ENCODE data around the gene PUS7L. TPM values are rescaled to one million over a fixed set of nuclear protein-coding genes. Genes with fewer than 3 reads are reported as not detected.

The PUS7L gene
- polyA plus RNA-seq, 1 of the 3 experiments (the other 2 are of a cell fraction) = 1.8 TPM

DNA sequence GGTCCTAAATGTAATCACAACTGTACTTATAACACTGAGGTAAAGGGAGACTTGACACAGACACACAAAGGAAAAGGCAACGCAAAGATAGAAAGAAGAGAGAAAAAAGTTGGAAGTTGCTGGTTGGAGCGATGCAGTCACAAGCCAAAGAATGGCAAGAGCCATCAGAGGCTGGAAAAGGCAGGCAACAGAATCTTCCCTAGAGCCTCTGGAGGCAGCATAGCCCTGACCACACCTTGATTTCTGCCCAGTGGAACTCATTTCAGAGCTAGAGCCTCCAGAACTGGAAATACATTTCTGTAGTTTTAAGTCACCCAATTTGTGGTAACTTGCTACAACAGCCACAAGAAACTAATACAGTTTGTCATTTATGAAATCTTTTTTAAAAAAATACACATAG is 89.2 kb downstream of the PUS7L start (continued):
- TF ChIP-seq, protein P1, sequence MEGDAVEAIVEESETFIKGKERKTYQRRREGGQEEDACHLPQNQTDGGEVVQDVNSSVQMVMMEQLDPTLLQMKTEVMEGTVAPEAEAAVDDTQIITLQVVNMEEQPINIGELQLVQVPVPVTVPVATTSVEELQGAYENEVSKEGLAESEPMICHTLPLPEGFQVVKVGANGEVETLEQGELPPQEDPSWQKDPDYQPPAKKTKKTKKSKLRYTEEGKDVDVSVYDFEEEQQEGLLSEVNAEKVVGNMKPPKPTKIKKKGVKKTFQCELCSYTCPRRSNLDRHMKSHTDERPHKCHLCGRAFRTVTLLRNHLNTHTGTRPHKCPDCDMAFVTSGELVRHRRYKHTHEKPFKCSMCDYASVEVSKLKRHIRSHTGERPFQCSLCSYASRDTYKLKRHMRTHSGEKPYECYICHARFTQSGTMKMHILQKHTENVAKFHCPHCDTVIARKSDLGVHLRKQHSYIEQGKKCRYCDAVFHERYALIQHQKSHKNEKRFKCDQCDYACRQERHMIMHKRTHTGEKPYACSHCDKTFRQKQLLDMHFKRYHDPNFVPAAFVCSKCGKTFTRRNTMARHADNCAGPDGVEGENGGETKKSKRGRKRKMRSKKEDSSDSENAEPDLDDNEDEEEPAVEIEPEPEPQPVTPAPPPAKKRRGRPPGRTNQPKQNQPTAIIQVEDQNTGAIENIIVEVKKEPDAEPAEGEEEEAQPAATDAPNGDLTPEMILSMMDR (IDR thresholded peaks at IDR 0.05) = no peak

Other genes with a start within 250 kb of the PUS7L start
- not detected in 2 replicates for gene ADAMTS20, start 206.6 kb downstream of the PUS7L start, polyA plus RNA-seq (2012; rRNA removed)
- 5.1 and 9.3 TPM in 2 replicates for gene IRAK4, start 161 bp upstream of the PUS7L start, polyA plus RNA-seq (2012; rRNA removed)
- 36.9 and 51.7 TPM in 2 replicates for gene TWF1, start 47.5 kb upstream of the PUS7L start, polyA plus RNA-seq (2012; rRNA removed)
- gene TMEM117, start 77.3 kb upstream of the PUS7L start, polyA plus RNA-seq (2012; rRNA removed) = 0.81 and 1.0 TPM in 2 replicates